Neural crest cell (in vitro differentiated cells): ENCODE measurements around the gene MEF2A. TPM values are rescaled to one million over a fixed set of nuclear protein-coding genes. Genes with fewer than 3 reads are reported as not detected.

Experiments used
- DNase-seq: peaks from one replicate; pipeline ENCODE4 v3.0.0; 2021; ENCODE audit warnings: low read depth, mixed read lengths, low spot score
- H3K27ac Mint-ChIP-seq: one replicate; pipeline ENCODE4 v1.8.0; 2021; ENCODE audit warnings: mild to moderate bottlenecking, mixed read lengths; ENCODE audit not compliant: unreplicated experiment
- H3K27me3 Mint-ChIP-seq: 2 replicates; pipeline ENCODE4 v1.8.0; 2021; ENCODE audit warnings: low read depth, mild to moderate bottlenecking, mixed read lengths
- H3K36me3 Mint-ChIP-seq: 2 replicates; pipeline ENCODE4 v1.8.0; 2021; ENCODE audit warnings: low read depth, mild to moderate bottlenecking, mixed read lengths
- H3K4me1 Mint-ChIP-seq: 2 replicates; pipeline ENCODE4 v1.8.0; 2021; ENCODE audit warnings: mixed read lengths
- H3K4me3 Mint-ChIP-seq: one replicate; pipeline ENCODE4 v1.8.0; 2021; ENCODE audit warnings: mild to moderate bottlenecking, mixed read lengths
- H3K9me3 Mint-ChIP-seq: 2 replicates; pipeline ENCODE4 v1.8.0; 2021; ENCODE audit warnings: mixed read lengths
- CTCF ChIP-seq: fragments of 200-600 bp; sonication (generic); conservative IDR thresholded peaks from 2 replicates; pipeline ENCODE4 v1.5.0; 2021; ENCODE audit warnings: antibody characterized with exemption, mild to moderate bottlenecking
- total RNA-seq: library from RNA; stranded (reverse); gene quantifications from 2 replicates; pipeline ENCODE4 v1.2.1, GENCODE V29; 2021

Gene MEF2A
- total RNA-seq, 1 donor from 2014 or later, result 21.5 TPM

GRCh38 chr15:99753066-99753465 is 187.3 kb downstream of the MEF2A start:
- no peaks in the 10 kb centered on the region for H3K27me3 Mint-ChIP-seq
- TF ChIP-seq CTCF, result no peak
- H3K9me3 Mint-ChIP-seq, result no peaks in the 10 kb centered on the region
- peaks cover 5% of the 10 kb centered on the region for H3K4me1 Mint-ChIP-seq
- no peak overlapping the region for H3K27ac Mint-ChIP-seq
- DNase-seq, result no peak
- H3K36me3 Mint-ChIP-seq, result no peaks in the 10 kb centered on the region
- no peak overlapping the region for H3K4me3 Mint-ChIP-seq

GRCh38 chr15:99755692-99756409 is 190.1 kb downstream of the MEF2A start:
- H3K36me3 Mint-ChIP-seq, result no peaks in the 10 kb centered on the region
- DNase-seq, result peak; percentile 24
- peak; percentile 82 for TF ChIP-seq CTCF
- H3K4me1 Mint-ChIP-seq, result peaks cover 5% of the 10 kb centered on the region
- no peak overlapping the region for H3K4me3 Mint-ChIP-seq
- H3K27ac Mint-ChIP-seq, result no peak overlapping the region
- H3K9me3 Mint-ChIP-seq, result no peaks in the 10 kb centered on the region
- H3K27me3 Mint-ChIP-seq, result no peaks in the 10 kb centered on the region

GRCh38 chr15:99762288-99762687 is 196.5 kb downstream of the MEF2A start:
- no peak overlapping the region for H3K4me3 Mint-ChIP-seq
- DNase-seq, result no peak
- no peaks in the 10 kb centered on the region for H3K27me3 Mint-ChIP-seq
- TF ChIP-seq CTCF, result no peak
- H3K9me3 Mint-ChIP-seq, result no peaks in the 10 kb centered on the region
- no peaks in the 10 kb centered on the region for H3K4me1 Mint-ChIP-seq
- H3K27ac Mint-ChIP-seq, result no peak overlapping the region
- H3K36me3 Mint-ChIP-seq, result no peaks in the 10 kb centered on the region

- H3K4me3 Mint-ChIP-seq, result no peak overlapping the region
- H3K27me3 Mint-ChIP-seq, result no peaks in the 10 kb centered on the region
- no peak overlapping the region for H3K27ac Mint-ChIP-seq
- H3K36me3 Mint-ChIP-seq, result no peaks in the 10 kb centered on the region
- H3K4me1 Mint-ChIP-seq, result no peaks in the 10 kb centered on the region
- DNase-seq, result no peak
- no peak for TF ChIP-seq CTCF
- no peaks in the 10 kb centered on the region for H3K9me3 Mint-ChIP-seq
These were observed 198.0 kb downstream of the MEF2A start for GRCh38 chr15:99763827-99764226.

- H3K36me3 Mint-ChIP-seq, result no peaks in the 10 kb centered on the region
These were observed 198.7 kb downstream of the MEF2A start for GRCh38 chr15:99764522-99764921.

More at GRCh38 chr15:99764522-99764921, 198.7 kb downstream of the MEF2A start:
- Mint-ChIP-seq H3K27ac (no peak overlapping the region), H3K4me1 (no peaks in the 10 kb centered on the region), H3K9me3 (no peaks in the 10 kb centered on the region), H3K4me3 (no peak overlapping the region), H3K27me3 (no peaks in the 10 kb centered on the region)
- DNase-seq, result no peak
- no peak for TF ChIP-seq CTCF

Other genes with a start within 250 kb of the MEF2A start
- 13.6 and 16.4 TPM in 2 replicates for gene LYSMD4, start 167.5 kb downstream of the MEF2A start, total RNA-seq